Peyer's patch (tissue), 4 donors: ENCODE results near the gene OSBPL10.

Experiments used
- POLR2A ChIP-seq, 2 donors: fragments of 450-650 bp; IDR thresholded peaks; one replicate each; pipeline ENCODE4 v1.5.1; 2017; ENCODE audit warnings: antibody characterized with exemption in 2 of 2, mild to moderate bottlenecking in 2 of 2, moderate library complexity in 2 of 2
- TF ChIP-seq, protein P1 (sequence below), 6 experiments: fragments of 450-650 bp in 4 of 6; fragments of 200-600 bp in 2 of 6; sonication (generic) in 1 of 6; IDR thresholded peaks; one replicate each; pipeline ENCODE4 v1.5.1; 2017 to 2019; ENCODE audit warnings: antibody characterized with exemption in 6 of 6, mild to moderate bottlenecking in 3 of 6, moderate library complexity in 1 of 6

DNA sequence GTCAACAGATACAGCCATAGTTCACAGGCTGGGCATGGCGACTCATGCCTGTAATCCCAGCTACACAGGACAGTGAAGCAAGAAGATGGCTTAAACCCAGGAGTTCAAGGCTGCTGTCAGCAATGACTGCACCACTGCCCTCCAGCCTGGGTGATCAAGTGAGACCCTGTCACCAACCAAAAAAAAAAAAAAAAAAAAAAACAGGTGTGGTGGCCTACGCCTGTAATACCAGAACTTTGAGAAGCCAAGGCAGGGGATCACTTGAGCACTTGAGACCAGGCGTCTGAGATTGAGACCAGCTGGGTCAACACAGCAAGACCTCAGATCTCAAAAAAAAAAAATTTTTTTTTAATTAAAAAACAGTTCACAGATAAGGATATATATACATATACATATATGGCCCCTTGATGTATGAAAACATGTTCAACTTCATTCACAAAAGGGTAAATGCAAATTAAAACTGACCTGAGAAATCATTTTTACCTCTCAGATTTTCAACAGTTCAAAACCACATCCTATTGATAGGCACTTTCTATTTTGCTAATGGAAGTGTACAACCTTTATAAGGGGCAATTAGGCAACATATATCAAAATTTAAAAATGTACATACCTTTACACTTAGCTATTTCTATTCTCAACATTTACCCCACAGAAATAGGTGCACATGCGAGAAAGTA lies 51.1 kb downstream of the OSBPL10 start:
- TF ChIP-seq, protein P1, sequence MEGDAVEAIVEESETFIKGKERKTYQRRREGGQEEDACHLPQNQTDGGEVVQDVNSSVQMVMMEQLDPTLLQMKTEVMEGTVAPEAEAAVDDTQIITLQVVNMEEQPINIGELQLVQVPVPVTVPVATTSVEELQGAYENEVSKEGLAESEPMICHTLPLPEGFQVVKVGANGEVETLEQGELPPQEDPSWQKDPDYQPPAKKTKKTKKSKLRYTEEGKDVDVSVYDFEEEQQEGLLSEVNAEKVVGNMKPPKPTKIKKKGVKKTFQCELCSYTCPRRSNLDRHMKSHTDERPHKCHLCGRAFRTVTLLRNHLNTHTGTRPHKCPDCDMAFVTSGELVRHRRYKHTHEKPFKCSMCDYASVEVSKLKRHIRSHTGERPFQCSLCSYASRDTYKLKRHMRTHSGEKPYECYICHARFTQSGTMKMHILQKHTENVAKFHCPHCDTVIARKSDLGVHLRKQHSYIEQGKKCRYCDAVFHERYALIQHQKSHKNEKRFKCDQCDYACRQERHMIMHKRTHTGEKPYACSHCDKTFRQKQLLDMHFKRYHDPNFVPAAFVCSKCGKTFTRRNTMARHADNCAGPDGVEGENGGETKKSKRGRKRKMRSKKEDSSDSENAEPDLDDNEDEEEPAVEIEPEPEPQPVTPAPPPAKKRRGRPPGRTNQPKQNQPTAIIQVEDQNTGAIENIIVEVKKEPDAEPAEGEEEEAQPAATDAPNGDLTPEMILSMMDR (IDR thresholded peaks at IDR 0.05), result no peak
- TF ChIP-seq POLR2A (IDR thresholded peaks at IDR 0.05), result no peak
